ENCODE results near the gene MCC. TPM values are rescaled to one million over a fixed set of nuclear protein-coding genes. Genes with fewer than 3 reads are reported as not detected.

MCC gene
- total RNA-seq, 1 experiment from 2014 or later = 7.6 TPM

DNA sequence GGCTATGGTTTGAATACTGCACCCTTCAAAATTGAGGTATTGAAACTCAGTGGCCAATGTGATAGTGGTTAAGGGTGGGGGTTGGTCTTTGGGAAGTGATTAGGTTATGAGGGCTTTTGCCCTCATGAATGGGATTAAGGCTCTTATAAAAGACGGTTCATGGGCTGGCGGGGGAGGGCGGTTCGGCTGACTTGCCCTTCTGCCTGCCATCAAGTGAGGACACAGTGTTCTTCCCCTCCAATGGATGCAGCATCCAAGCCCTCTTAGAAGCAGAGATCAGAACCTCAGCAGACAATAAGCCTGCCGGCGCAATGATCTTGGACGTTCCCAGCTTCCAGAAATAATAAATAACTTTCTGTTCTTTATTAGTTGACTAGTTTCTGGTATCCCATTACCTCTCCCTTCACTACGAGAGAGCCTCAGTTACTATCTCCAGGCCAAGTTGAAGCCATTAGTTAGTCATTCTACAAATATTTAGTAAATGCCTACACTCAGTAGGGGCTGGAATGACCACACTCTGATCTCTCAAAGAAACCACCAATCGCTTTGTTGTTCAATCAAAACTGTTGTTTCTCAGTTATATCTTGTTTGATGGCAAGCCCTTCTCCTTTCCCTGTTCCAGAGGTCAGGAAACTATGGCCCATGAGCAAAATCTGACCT, 272.7 kb downstream of the MCC start:
- H2BK20ac ChIP-seq (ENCODE audit: low read depth, low read length, poor library complexity, severe bottlenecking) = no peak overlapping the region
- no peak overlapping the region for H3K4ac ChIP-seq (ENCODE audit: low read depth, low read length)
- H3K4me1 ChIP-seq (ENCODE audit: insufficient read depth, low read length) = peaks cover 24% of the 10 kb centered on the region; the same call in 1 of the 2 replicates
- H3K56ac ChIP-seq (ENCODE audit: insufficient read length, low read depth, low read length) = no peak overlapping the region
- H2AK5ac ChIP-seq (ENCODE audit: insufficient read length, low read length) = no peak overlapping the region
- H2BK12ac ChIP-seq (ENCODE audit: insufficient read length, low read depth, low read length) = no peak overlapping the region
- no peak overlapping the region for H4K8ac ChIP-seq (replicated peaks; ENCODE audit: insufficient read length, low read depth, low read length)
- H4K91ac ChIP-seq (ENCODE audit: insufficient read length, low read depth, low read length) = no peak overlapping the region
- H3K36me3 Mint-ChIP-seq (ENCODE audit: insufficient read depth in 1 of 3, low read depth in 3 of 3) = peaks cover 1 to 2% (median 2%) of the 10 kb centered on the region in 3 experiments; a peak in 2 of 7 replicates
- H2BK5ac ChIP-seq (ENCODE audit: insufficient read length, low read length) = no peak overlapping the region
- peaks cover 25 to 39% of the 10 kb centered on the region in 2 experiments for H3K4me1 Mint-ChIP-seq
- H3K27me3 Mint-ChIP-seq (ENCODE audit: low read depth) = no peaks in the 10 kb centered on the region
- H4K20me1 ChIP-seq (ENCODE audit: control insufficient read depth, insufficient read depth, insufficient read length) = no peaks in the 10 kb centered on the region
- no peaks in the 10 kb centered on the region for H3K9me3 Mint-ChIP-seq
- H2BK15ac ChIP-seq (ENCODE audit: low read depth, low read length) = no peak overlapping the region
- no peak overlapping the region for H3K27ac ChIP-seq (ENCODE audit: insufficient read length, low read depth, low read length)
- H3K23ac ChIP-seq (ENCODE audit: insufficient read length, low read depth, low read length) = no peak overlapping the region
- H4K5ac ChIP-seq (ENCODE audit: insufficient read length, low read depth, low read length) = no peak overlapping the region
- no peaks in the 10 kb centered on the region for H3K9me3 ChIP-seq (ENCODE audit: control insufficient read depth, low read depth, low read length)
- no peaks in the 10 kb centered on the region for H3K79me1 ChIP-seq (ENCODE audit: insufficient read depth, low read depth, low read length, poor library complexity, severe bottlenecking)
- no CpG with 5 or more reads among the region's 9 CpGs for WGBS (ENCODE audit: extremely low coverage, insufficient read length, low lambda C conversion rate)
- DNase-seq = no peak
- H3K27me3 ChIP-seq (ENCODE audit: insufficient read depth, low read length) = no peaks in the 10 kb centered on the region
- no peak overlapping the region for H3K4me3 Mint-ChIP-seq
- no peaks in the 10 kb centered on the region for H3K23me2 ChIP-seq (ENCODE audit: insufficient read length, low read depth, low read length, poor library complexity, severe bottlenecking)
- H3K9ac ChIP-seq (ENCODE audit: extremely low read depth, insufficient read length, low read length) = no peak overlapping the region
- no peak overlapping the region for H2BK120ac ChIP-seq (ENCODE audit: low read depth, low read length, poor library complexity, severe bottlenecking)
- no peaks in the 10 kb centered on the region for H3K79me2 ChIP-seq (ENCODE audit: insufficient read depth, low read length)
- H3K27ac Mint-ChIP-seq = no peak overlapping the region
- no peak overlapping the region for H3K4me2 ChIP-seq (ENCODE audit: insufficient read depth, insufficient read length, low read length)
- H3K14ac ChIP-seq (ENCODE audit: insufficient read depth, low read length) = no peak overlapping the region
- no peak overlapping the region for H2AFZ ChIP-seq (ENCODE audit: low read length)
- no peak overlapping the region for H3K18ac ChIP-seq (ENCODE audit: insufficient read length, low read depth, low read length)
- no peak overlapping the region for H3T11ph ChIP-seq (ENCODE audit: low read length)
- no peak for TF ChIP-seq CTCF (conservative IDR thresholded peaks at IDR 0.05)

Measured in H9 (cell line).